Measurements from ENCODE around the gene CCL27.

- TF ChIP-seq CTCF (IDR thresholded peaks at IDR 0.05 in 2 of 3, conservative IDR thresholded peaks at IDR 0.05 in 1 of 3; ENCODE audit: control insufficient read depth in 2 of 3, extremely low read depth in 1 of 3, insufficient read depth in 1 of 3, low read depth in 3 of 3, low read length in 3 of 3) (no peak), E2F4 (IDR thresholded peaks at IDR 0.05; ENCODE audit: low read depth, low read length) (no peak), BCL3 (IDR thresholded peaks at IDR 0.05; ENCODE audit: borderline replicate concordance, insufficient read depth, low read depth, low read length, poor library complexity, severe bottlenecking) (no peak), EZH2 (IDR thresholded peaks at IDR 0.05; ENCODE audit: borderline replicate concordance, control insufficient read depth, low read depth, low read length) (no peak), POLR2A (IDR thresholded peaks at IDR 0.05; ENCODE audit: low read depth, low read length) (no peak), JUND (IDR thresholded peaks at IDR 0.05; ENCODE audit: low read depth, low read length) (no peak), SREBF2 (IDR thresholded peaks at IDR 0.05; ENCODE audit: low read length) (no peak), TAF1 (IDR thresholded peaks at IDR 0.05; ENCODE audit: borderline replicate concordance, low read depth, low read length) (no peak), ATF3 (IDR thresholded peaks at IDR 0.05; ENCODE audit: borderline replicate concordance, extremely low read depth, low read depth, low read length) (no peak), KDM1A (IDR thresholded peaks at IDR 0.05; ENCODE audit: borderline replicate concordance) (no peak)
- TF ChIP-seq, protein P1, sequence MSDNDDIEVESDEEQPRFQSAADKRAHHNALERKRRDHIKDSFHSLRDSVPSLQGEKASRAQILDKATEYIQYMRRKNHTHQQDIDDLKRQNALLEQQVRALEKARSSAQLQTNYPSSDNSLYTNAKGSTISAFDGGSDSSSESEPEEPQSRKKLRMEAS (IDR thresholded peaks at IDR 0.05; ENCODE audit: low read depth, low read length) = no peak
Observed at GRCh38 chr9:34665067-34665380, 2.6 kb upstream of the CCL27 start.
